ENCODE data around the gene PPP3CB.

DNA sequence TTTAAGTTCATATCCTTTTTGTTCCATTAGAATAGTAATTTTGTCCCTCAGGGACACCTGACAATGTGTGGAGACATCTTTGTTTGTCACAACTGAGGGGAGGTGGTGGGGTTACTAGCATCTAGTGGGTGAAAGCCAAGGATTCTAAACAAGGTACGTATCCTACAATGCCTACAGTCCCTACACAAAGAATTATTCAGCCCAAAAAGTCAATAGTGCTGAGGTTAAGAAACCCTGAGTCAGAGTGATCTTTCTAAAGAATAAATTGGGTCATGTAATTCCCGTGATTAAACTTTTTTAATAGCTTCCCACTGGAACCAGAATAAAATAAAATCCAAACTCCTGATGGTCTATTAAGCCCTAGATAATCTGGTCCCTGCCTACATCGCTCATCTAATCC lies 79.3 kb downstream of the PPP3CB start:
- TF ChIP-seq, protein P1, sequence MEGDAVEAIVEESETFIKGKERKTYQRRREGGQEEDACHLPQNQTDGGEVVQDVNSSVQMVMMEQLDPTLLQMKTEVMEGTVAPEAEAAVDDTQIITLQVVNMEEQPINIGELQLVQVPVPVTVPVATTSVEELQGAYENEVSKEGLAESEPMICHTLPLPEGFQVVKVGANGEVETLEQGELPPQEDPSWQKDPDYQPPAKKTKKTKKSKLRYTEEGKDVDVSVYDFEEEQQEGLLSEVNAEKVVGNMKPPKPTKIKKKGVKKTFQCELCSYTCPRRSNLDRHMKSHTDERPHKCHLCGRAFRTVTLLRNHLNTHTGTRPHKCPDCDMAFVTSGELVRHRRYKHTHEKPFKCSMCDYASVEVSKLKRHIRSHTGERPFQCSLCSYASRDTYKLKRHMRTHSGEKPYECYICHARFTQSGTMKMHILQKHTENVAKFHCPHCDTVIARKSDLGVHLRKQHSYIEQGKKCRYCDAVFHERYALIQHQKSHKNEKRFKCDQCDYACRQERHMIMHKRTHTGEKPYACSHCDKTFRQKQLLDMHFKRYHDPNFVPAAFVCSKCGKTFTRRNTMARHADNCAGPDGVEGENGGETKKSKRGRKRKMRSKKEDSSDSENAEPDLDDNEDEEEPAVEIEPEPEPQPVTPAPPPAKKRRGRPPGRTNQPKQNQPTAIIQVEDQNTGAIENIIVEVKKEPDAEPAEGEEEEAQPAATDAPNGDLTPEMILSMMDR (IDR thresholded peaks at IDR 0.05; ENCODE audit: poor library complexity), result no peak
- TF ChIP-seq EZH2 (IDR thresholded peaks at IDR 0.05; ENCODE audit: borderline replicate concordance) (no peak), EZH2phosphoT487 (IDR thresholded peaks at IDR 0.05; ENCODE audit: low read depth, severe bottlenecking, unreplicated experiment) (no peak)
